B cell (primary cell): ENCODE measurements around the gene ASH1L. TPM values are rescaled to one million over a fixed set of nuclear protein-coding genes. Genes with fewer than 3 reads are reported as not detected.
"Not testable (repeated sequence)": the region's sequence is repeated elsewhere in the genome, so short reads cannot be mapped to it uniquely, and the experiment has no call there.

Experiments
- ATAC-seq: fragments of 200-7000 bp; cut with Tn5 transposase; one replicate; pipeline ENCODE4 v1.10.0; 2021; ENCODE audit warnings: low read depth, mild to moderate bottlenecking, moderate number of reproducible peaks, moderate library complexity
- CTCF ChIA-PET: fragments of 350-600 bp; sonication (Branson Sonifier 250); formaldehyde crosslinking; loops from one replicate; lab custom pipeline; 2021; ENCODE audit warnings: antibody characterized with exemption, inconsistent platforms; lab: Charles Lee
- POLR2A ChIA-PET: fragments of 350-600 bp; sonication (Branson Sonifier 250); formaldehyde crosslinking; loops from one replicate; lab custom pipeline; 2021; ENCODE audit warnings: antibody characterized with exemption; lab: Charles Lee
- DNase-seq: peaks from one replicate; pipeline ENCODE4 v3.0.0; 2013
- H2AFZ ChIP-seq: 2 replicates; pipeline ENCODE4 v1.6.1; 2012; ENCODE audit warnings: mild to moderate bottlenecking, low read depth, low read length; ENCODE audit not compliant: insufficient read depth, poor library complexity, severe bottlenecking
- H3K27ac ChIP-seq, 2 donors: 1 replicate in 1 of 2; 2 replicates in 1 of 2; pipeline ENCODE4 v1.5.1; 2012 to 2013; ENCODE audit warnings: low read length in 2 of 2, mild to moderate bottlenecking in 2 of 2, moderate library complexity in 1 of 2
- H3K27me3 ChIP-seq, 4 experiments: fragments of 200-600 bp in 1 of 4; sonication (generic) in 1 of 4; replicated peaks in 1 of 4; 1 replicate in 2 of 4; 2 replicates in 2 of 4; pipeline versions ENCODE4 v1.6.1 to v1.7.0; 2013 to 2016; ENCODE audit warnings: low read length in 3 of 4, mild to moderate bottlenecking in 2 of 4, mixed read lengths in 1 of 4, moderate library complexity in 1 of 4; ENCODE audit not compliant: insufficient read depth in 4 of 4, control insufficient read depth in 3 of 4; ENCODE audit errors: control extremely low read depth in 1 of 4
- H3K36me3 ChIP-seq, 2 experiments: replicated peaks in 1 of 2; 1 replicate in 1 of 2; 2 replicates in 1 of 2; pipeline versions ENCODE4 v1.6.1 to v1.7.1; 2013; ENCODE audit warnings: low read length in 1 of 2; ENCODE audit not compliant: insufficient read depth in 2 of 2, control insufficient read depth in 1 of 2; ENCODE audit errors: control extremely low read depth in 1 of 2, extremely low read depth in 1 of 2
- H3K4me1 ChIP-seq, 2 donors: fragments of 200-600 bp in 1 of 2; sonication (generic) in 1 of 2; 1 replicate in 1 of 2; 2 replicates in 1 of 2; pipeline versions ENCODE4 v1.5.1 to v1.6.1; 2013 to 2017; ENCODE audit warnings: low read length in 2 of 2; ENCODE audit not compliant: control insufficient read depth in 2 of 2, insufficient read depth in 2 of 2
- H3K4me2 ChIP-seq: replicated peaks from 2 replicates; pipeline ENCODE3; 2012; ENCODE audit warnings: mild to moderate bottlenecking, low read depth, low read length; ENCODE audit not compliant: poor library complexity, severe bottlenecking
- H3K4me3 ChIP-seq, 5 experiments: fragments of 200-600 bp in 1 of 5; sonication (generic) in 1 of 5; 1 replicate in 3 of 5; 2 replicates in 2 of 5; pipeline versions ENCODE4 v1.5.1 to v1.7.0; 2011 to 2016; ENCODE audit warnings: low read length in 4 of 5, mild to moderate bottlenecking in 4 of 5, low read depth in 2 of 5, control low read depth in 1 of 5, moderate library complexity in 1 of 5; ENCODE audit not compliant: insufficient read depth in 1 of 5; ENCODE audit errors: control extremely low read depth in 1 of 5, extremely low read depth in 1 of 5
- H3K79me2 ChIP-seq: fragments of 200-600 bp; sonication (generic); one replicate; pipeline ENCODE4 v1.6.0; 2016; ENCODE audit warnings: low read length; ENCODE audit not compliant: control insufficient read depth, insufficient read depth
- H3K9ac ChIP-seq: fragments of 200-600 bp; sonication (generic); 2 replicates; pipeline ENCODE4 v1.6.1; 2017; ENCODE audit warnings: mild to moderate bottlenecking, low read length, moderate library complexity
- H3K9me3 ChIP-seq, 3 donors: one replicate each; pipeline versions ENCODE4 v1.6.1 to v1.7.1; 2013; ENCODE audit warnings: low read length in 2 of 3; ENCODE audit not compliant: control insufficient read depth in 2 of 3, insufficient read depth in 1 of 3; ENCODE audit errors: control extremely low read depth in 1 of 3
- H4K20me1 ChIP-seq: 2 replicates; pipeline ENCODE4 v1.6.0; 2012; ENCODE audit warnings: mild to moderate bottlenecking, low read length; ENCODE audit not compliant: insufficient read depth, control insufficient read depth, poor library complexity, severe bottlenecking
- H3K27ac Mint-ChIP-seq: one replicate; pipeline ENCODE4 v1.8.0; 2021; ENCODE audit warnings: mixed read lengths
- H3K27me3 Mint-ChIP-seq: one replicate; pipeline ENCODE4 v1.8.0; 2021; ENCODE audit warnings: mixed read lengths
- H3K4me1 Mint-ChIP-seq: one replicate; pipeline ENCODE4 v1.8.0; 2021; ENCODE audit warnings: mixed read lengths
- H3K4me3 Mint-ChIP-seq: one replicate; pipeline ENCODE4 v1.8.0; 2021; ENCODE audit warnings: mixed read lengths
- H3K9me3 Mint-ChIP-seq: one replicate; pipeline ENCODE4 v1.8.0; 2022; ENCODE audit warnings: mixed read lengths; ENCODE audit not compliant: insufficient read depth
- CTCF ChIP-seq: fragments of 200-600 bp; IDR thresholded peaks from one replicate; pipeline ENCODE4 v1.8.0; 2022; ENCODE audit warnings: antibody characterized with exemption, mild to moderate bottlenecking
- EZH2 ChIP-seq: IDR thresholded peaks from 2 replicates; pipeline ENCODE4 v1.6.1; 2012; ENCODE audit warnings: borderline replicate concordance, low read depth, mild to moderate bottlenecking, moderate library complexity, low read length; ENCODE audit not compliant: insufficient read depth, poor library complexity, severe bottlenecking
- WGBS: methylation state at CpG from one replicate; pipeline ENCODE4 v1.1.5; 2013; ENCODE audit warnings: missing lambda C conversion rate; ENCODE audit not compliant: insufficient coverage; 5-methylcytosine and 5-hydroxymethylcytosine counted together
- intact Hi-C: fragments of 100-400 bp; cut with micrococcal nuclease; formaldehyde crosslinking; loops from one replicate; pipeline ENCODE4 v1.10.0; 2022
- polyA plus RNA-seq: library from polyadenylated mRNA; depleted of rRNA; stranded (reverse); fragments of >200 nt; gene quantifications from 2 replicates; pipeline ENCODE4 v1.2.3, GENCODE V29; 2012
- total RNA-seq, 2 donors: library from RNA; stranded (reverse); fragments of 120-200 nt in 1 of 2; gene quantifications; 1 replicate in 1 of 2; 2 replicates in 1 of 2; pipeline versions ENCODE4 v1.2.3 to v1.2.4, GENCODE V29; 2013 to 2022

ASH1L gene
- total and polyA plus RNA-seq, 2 donors (not counting 1 experiment from before 2014, with no cell fraction given), result 17.7 to 124 TPM

GRCh38 chr1:155607708-155608107 is 45.1 kb upstream of the ASH1L start:
- Histone ChIP-seq H3K27me3 (no peaks in the 10 kb centered on the region), H3K4me3 (no peak overlapping the region), H3K79me2 (no peaks in the 10 kb centered on the region), H3K4me1 (peaks cover 0 to 5% of the 10 kb centered on the region in 2 donors), H3K27ac (no peak overlapping the region), H3K9me3 (no peaks in the 10 kb centered on the region), H3K9ac (no peak overlapping the region), H2AFZ (no peak overlapping the region), H4K20me1 (no peaks in the 10 kb centered on the region), H3K4me2 (no peak overlapping the region), H3K36me3 (no peaks in the 10 kb centered on the region)
- intact Hi-C loops, result no loop called here
- ChIA-PET CTCF (interaction anchor here (1.5 kb wide), 1 partner anchor 357 kb away, joined by 4 read pairs; no protein-coding TSS in a partner anchor), POLR2A (no interaction called here)
- ATAC-seq (no peak), DNase-seq (no peak)
- H3K27ac Mint-ChIP-seq, result no peak overlapping the region
- WGBS, result 97% methylated on average over 4 of the region's 7 CpGs
- H3K4me3 Mint-ChIP-seq, result no peak overlapping the region
- H3K9me3 Mint-ChIP-seq, result no peaks in the 10 kb centered on the region
- TF ChIP-seq EZH2 (no peak), CTCF (no peak)
- no peaks in the 10 kb centered on the region for H3K27me3 Mint-ChIP-seq
- peaks cover 6% of the 10 kb centered on the region for H3K4me1 Mint-ChIP-seq

- DNase-seq, H3K27me3 ChIP-seq, CTCF ChIA-PET, H3K9me3 ChIP-seq, intact Hi-C loops, H3K27ac Mint-ChIP-seq, H3K4me1 ChIP-seq, H3K9me3 Mint-ChIP-seq, ATAC-seq, H3K36me3 ChIP-seq, H2AFZ ChIP-seq, H3K4me2 ChIP-seq, H3K4me3 ChIP-seq, H3K9ac ChIP-seq, H3K79me2 ChIP-seq, H3K27me3 Mint-ChIP-seq, POLR2A ChIA-PET, H4K20me1 ChIP-seq, H3K4me3 Mint-ChIP-seq, H3K27ac ChIP-seq: not testable (repeated sequence)
- H3K4me1 Mint-ChIP-seq, result peaks cover 10% of the 10 kb centered on the region
- no CpG with 5 or more reads among the region's 12 CpGs for WGBS
Measured at GRCh38 chr1:155599828-155600572, 37.4 kb upstream of the ASH1L start.
